GM19099 (cell line): Measurements from ENCODE around the gene TSKU.

Experiments
- POLR2A ChIP-seq: IDR thresholded peaks from 3 replicates; pipeline ENCODE4 v1.6.1; 2011; ENCODE audit warnings: low read depth; ENCODE audit not compliant: insufficient read length; ENCODE audit errors: extremely low read depth

Gene TSKU

GRCh38 chr11:76835928-76836612 lies 52.9 kb downstream of the TSKU start:
- TF ChIP-seq POLR2A = no peak

- no peak for TF ChIP-seq POLR2A
Measured at GRCh38 chr11:76836613-76837291, 53.6 kb downstream of the TSKU start.

GRCh38 chr11:76837696-76838677 lies 54.8 kb downstream of the TSKU start:
- no peak for TF ChIP-seq POLR2A

- no peak for TF ChIP-seq POLR2A
Measured at GRCh38 chr11:76838678-76839068, 55.5 kb downstream of the TSKU start.

- no peak for TF ChIP-seq POLR2A
Measured at GRCh38 chr11:76839311-76839710, 56.2 kb downstream of the TSKU start.

- no peak for TF ChIP-seq POLR2A
Measured at GRCh38 chr11:76841923-76842452, 58.8 kb downstream of the TSKU start.

GRCh38 chr11:76843907-76844306 lies 60.8 kb downstream of the TSKU start:
- TF ChIP-seq POLR2A = no peak

GRCh38 chr11:76844511-76844910 lies 61.4 kb downstream of the TSKU start:
- no peak for TF ChIP-seq POLR2A

GRCh38 chr11:76845069-76845468 lies 61.9 kb downstream of the TSKU start:
- no peak for TF ChIP-seq POLR2A

GRCh38 chr11:76846441-76846840 lies 63.3 kb downstream of the TSKU start:
- no peak for TF ChIP-seq POLR2A
